Left colon (tissue), 2 donors: Measurements from ENCODE around the gene CLEC14A. TPM values are rescaled to one million over a fixed set of nuclear protein-coding genes. Genes with fewer than 3 reads are reported as not detected.

Source experiments
- ATAC-seq: fragments of 200-7000 bp; cut with Tn5 transposase; one replicate; pipeline ENCODE4 v1.9.1; 2020; ENCODE audit warnings: mild to moderate bottlenecking, moderate library complexity
- DNase-seq, 2 donors: peaks; one replicate each; pipeline ENCODE4 v3.0.0-alpha.2; 2020
- intact Hi-C, 2 donors: fragments of 100-400 bp; cut with DNase I in 1 of 2; cut with micrococcal nuclease in 1 of 2; formaldehyde crosslinking; loops; one replicate each; pipeline versions ENCODE4 v1.11.2 to v1.14.0; 2022; cut with DNase I, micrococcal nuclease
- long read RNA-seq: library from polyadenylated mRNA; unstranded; transcript quantifications from one replicate; pipeline ENCODE4 v2.0.0, GENCODE V29; 2021
- total RNA-seq, 2 donors: library from RNA; stranded (reverse); fragmentation: NEBNext Ultra II Directional; extraction: Animal tissue kit (Norgen Biotek cat#: 25700); gene quantifications; one replicate each; pipeline ENCODE4 v1.2.1, GENCODE V29; 2021
- donor health status: DM: no; HTN: no; CAD: no.
- donor health status: DM: yes; HTN: yes; CAD: no.

Gene CLEC14A, protein sequence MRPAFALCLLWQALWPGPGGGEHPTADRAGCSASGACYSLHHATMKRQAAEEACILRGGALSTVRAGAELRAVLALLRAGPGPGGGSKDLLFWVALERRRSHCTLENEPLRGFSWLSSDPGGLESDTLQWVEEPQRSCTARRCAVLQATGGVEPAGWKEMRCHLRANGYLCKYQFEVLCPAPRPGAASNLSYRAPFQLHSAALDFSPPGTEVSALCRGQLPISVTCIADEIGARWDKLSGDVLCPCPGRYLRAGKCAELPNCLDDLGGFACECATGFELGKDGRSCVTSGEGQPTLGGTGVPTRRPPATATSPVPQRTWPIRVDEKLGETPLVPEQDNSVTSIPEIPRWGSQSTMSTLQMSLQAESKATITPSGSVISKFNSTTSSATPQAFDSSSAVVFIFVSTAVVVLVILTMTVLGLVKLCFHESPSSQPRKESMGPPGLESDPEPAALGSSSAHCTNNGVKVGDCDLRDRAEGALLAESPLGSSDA
- 1 to 10 TPM; 5.8 to 7.7 TPM for total RNA-seq
- long read RNA-seq, transcript CLEC14A-201 (1 exons, 2,267 nt) = major isoform, 40 of 40 reads
- long read RNA-seq, partial matches to known transcripts = 0 of 40 reads
- long read RNA-seq, other reads (novel, unspliced or antisense) = 0 of 40 reads

DNA sequence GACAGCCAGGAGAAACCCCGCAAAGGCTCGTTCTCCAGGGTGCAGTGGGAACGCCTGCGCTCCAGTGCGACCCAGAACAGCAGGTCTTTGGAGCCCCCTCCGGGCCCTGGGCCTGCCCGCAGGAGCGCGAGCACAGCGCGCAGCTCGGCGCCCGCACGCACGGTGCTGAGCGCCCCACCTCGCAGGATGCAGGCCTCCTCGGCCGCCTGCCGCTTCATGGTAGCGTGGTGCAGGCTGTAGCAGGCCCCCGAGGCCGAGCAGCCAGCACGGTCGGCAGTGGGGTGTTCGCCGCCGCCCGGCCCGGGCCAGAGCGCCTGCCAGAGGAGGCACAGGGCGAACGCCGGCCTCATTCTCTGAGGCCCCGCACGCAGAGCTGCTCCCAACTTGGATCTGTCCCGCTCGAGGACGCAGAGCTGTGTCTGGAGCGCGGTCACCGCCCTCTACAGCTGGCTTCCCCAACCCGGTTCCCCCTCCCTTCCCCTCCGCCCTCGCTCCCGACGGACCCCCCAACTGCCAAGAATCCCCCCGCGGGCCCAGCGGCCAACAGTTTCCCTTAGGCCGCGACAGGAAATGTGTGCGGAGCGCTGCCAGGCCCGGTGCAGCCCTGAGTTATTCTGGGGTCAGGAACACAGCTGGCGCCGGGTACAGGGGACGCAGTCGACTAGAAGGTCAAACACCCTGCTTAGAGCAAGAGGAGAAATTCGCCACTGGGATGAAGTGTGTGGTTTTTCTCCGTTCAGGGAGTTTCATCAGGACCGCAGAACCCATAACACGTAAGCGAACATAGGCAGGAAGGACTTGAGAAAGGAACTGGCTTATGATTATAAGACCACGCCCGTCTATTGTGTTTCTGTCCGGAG lies at the start of gene CLEC14A:
Gene CLEC14A (minus strand): TSS at position 421 of the 860 bp plus-strand sequence. CDS start 71 bp downstream, at position 350.
- peak; percentile 8 to 23 for DNase-seq
- intact Hi-C loops = no loop called here
- ATAC-seq = peak; percentile 12

DNA sequence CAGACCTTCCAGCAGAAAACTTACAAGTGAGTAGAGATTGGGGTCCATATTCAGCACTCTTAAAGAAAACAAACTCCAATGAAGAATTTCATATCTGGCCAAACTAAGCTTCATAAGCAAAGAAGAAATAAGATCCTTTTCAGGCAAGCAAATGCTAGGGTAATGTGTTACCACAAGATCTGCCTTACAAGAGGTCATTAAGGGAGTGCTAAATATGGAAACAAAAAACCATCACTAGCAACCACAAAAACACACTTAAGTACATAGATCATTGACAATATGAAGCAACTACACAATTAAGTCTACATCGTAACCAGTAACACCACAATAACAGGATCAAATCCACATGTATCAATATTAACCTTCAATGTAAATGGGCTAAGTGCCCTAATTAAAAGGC lies 47.1 kb upstream of the CLEC14A start:
- no peak for ATAC-seq
- DNase-seq = no peak
- intact Hi-C loops = no loop called here

DNA sequence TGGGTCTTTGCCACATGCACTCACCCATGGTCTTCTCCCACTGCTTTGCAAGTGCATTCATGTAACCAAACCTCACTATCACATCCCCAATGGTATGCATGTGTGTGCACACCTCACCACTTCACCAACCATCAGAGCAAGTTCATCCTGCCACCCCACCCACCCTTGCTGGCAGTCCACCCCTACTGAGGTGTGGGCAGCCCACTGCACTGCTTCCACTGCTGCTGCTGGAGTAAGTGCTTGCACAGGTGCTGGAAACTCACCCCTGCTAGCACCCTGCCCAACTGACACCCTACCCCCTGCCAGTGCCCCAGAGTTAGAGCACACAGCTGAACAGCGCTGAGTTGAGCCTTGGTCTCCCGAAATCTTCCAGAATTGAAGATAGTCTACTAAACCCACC lies 46.1 kb upstream of the CLEC14A start:
- intact Hi-C loops = no loop called here
- ATAC-seq = no peak
- DNase-seq = no peak

DNA sequence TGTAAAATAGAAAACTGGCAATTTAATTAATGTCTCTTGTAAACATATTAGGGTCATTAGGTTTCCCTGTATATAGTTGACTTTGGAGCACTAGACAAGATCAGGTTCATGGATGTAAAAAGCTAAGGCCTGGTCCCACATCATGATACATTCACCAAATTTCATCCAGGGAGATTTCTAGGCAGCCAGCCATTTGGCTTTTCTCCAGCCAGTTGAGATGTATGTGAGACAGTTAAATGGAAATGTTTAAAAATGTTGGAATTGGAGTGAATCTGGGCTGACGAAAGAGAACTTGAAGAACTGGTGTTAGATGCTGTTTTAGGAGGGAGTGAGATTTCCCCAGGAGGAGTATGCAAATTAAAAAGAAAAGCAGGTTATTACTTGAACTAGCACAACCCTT lies 41.8 kb upstream of the CLEC14A start:
- intact Hi-C loops = no loop called here
- ATAC-seq (no peak), DNase-seq (no peak)

DNA sequence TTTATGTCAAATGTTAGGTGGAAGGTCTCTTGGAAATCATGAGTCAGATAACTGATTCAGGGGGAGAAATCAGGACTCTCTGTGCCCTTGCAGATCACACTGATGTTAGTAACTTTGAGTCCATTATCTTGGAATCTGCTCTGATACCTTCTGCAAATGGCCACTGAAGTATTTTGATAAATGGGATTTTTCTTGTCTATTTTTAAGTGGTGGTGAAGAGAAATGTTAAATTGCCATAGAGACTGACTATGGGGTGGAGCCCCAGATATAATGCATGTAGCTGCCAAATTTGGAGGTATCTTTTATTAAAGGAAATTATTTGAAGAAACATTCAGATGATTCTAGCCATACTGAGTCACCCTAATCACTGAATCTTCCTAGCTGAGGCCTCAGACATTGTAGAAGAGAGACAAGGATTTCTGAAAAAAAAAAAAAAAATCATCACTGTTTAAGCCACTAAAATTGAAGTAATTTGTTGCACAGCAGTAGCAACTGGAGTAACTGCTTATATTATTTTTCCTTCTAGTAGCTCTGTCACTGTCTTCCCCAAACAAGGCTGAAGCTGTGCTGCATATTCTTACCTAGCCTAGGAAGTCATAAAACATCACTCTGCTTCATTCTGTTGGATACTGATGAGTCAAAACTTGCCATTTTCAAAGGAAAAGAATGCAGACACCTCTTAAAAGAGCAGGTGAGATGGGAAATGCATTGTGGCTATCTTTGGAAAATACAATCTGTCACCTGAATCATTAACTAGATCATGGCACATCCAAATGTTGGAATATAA lies 36.0 kb upstream of the CLEC14A start:
- intact Hi-C loops = no loop called here
- DNase-seq (no peak), ATAC-seq (no peak)

DNA sequence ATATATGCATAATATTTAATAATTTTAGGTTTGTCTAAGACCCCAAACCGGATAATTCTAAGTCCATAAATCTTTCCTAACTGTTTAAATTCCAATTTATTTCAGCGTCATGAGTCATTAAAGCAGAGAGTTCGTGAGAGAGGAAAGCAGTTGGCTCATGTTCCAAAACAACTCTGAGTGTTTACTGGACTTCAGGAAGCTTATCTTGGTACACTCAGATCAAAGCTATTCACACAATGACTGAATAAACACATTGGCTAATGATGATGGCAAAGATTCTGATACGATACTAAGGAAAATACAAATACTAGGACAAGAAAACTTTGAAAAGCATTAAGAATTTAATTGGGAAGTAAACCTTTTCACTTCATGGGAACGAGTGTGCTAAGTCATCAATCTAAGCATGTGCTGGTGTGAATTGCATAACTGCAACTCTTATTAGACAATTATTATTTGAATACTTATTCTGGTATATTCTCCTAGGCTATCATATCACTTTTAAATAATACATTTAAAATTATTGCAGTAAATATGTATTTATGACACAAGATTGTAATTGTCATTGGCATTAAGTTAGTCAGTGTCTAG lies 34.8 kb upstream of the CLEC14A start:
- ATAC-seq = no peak
- DNase-seq = no peak
- intact Hi-C loops = no loop called here

DNA sequence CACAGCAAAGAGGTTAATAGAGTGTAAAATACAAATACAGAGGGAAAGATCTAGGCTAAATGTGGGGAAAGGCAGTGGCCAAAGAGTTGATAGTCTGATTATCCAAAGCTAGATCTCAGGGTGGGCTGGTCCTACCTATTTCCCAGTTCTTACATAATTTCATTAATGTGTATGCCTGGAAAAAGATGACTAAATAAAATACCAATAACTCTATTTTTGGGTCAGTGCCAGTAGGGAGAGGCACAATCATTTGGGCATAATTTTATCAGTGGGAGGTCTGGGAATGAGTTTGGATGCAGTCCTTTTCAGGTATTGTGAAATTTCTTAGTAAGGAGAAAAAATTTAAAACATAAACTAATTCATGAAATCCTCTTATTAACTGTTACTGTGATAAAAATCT lies 30.6 kb upstream of the CLEC14A start:
- DNase-seq = no peak
- ATAC-seq = no peak
- intact Hi-C loops = no loop called here

DNA sequence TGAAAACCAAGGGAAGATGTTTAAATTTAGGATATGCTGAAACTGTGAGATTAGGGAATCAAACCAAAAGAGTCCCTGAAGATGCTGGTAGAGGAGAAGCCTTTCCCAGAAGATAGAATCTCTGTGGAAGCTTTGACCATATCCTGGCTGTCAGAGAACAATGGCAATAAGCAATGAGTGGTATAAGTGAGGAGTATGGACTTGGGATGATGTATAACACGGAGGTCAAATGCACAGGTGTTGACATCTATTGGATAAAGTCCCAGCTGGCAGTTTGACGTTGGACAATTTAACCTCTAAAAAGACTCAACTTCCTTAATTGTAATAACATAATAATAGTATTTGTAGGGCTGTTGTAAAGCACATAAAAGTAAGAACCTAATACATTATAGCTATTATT lies 30.1 kb upstream of the CLEC14A start:
- intact Hi-C loops = no loop called here
- DNase-seq = no peak
- no peak for ATAC-seq

DNA sequence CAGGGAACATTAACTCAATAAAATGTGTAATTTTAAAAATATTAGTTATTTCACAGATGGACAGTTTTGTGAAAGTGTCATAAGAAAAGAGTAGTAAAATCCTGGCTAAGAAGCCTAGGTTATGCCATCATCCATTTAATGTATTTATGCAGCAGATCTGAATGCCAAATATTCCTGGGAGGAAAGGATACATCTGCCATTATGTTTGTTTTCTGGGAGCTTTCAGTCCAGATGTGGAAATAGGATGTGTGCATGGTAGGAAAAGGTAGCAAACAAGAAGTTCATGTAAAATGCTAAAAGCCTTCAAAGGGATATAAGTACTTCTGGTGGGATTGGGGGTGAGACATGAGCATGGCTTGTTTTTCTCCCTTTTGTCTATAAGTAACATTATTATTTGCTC lies 27.0 kb upstream of the CLEC14A start:
- ATAC-seq (no peak), DNase-seq (no peak)
- intact Hi-C loops = no loop called here

DNA sequence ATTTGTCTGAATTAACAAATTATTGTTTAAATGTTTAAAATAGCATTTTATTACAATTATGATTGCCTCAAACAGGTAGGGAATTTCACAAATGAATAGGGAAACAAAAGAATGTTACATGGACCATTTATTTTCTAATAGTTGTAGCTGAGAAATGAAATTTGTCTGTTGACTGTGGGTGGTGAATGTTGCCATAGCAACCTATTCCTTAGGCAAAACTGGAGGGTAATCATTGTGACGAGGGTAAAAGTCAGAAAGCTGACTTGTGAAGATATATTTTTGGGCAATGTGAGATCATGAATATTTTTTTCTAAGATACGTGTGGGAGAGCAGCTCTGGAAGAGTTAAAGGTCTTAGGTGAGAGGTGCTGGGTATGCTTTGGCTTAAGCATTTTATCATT lies 24.2 kb upstream of the CLEC14A start:
- intact Hi-C loops = no loop called here
- ATAC-seq (no peak), DNase-seq (no peak)

DNA sequence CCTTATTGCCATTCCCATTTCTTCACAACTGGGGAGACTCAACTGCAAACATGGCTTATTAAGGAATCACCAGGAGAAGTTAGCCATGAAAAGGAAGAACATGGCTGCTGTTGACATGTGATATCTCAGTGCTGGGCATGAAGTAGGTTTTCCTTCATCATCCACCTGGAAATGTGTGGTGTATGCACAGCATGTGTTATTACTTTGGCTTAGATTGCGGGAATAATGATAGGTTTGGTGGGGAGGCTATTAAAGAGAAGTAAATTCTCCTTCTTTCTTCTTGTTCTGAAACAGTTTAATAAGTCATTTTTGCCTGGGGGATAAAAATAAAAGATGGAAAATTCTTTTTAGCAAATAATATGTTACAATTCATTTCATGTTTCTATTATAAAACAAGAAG lies 23.7 kb upstream of the CLEC14A start:
- DNase-seq = no peak
- intact Hi-C loops = no loop called here
- ATAC-seq = no peak

DNA sequence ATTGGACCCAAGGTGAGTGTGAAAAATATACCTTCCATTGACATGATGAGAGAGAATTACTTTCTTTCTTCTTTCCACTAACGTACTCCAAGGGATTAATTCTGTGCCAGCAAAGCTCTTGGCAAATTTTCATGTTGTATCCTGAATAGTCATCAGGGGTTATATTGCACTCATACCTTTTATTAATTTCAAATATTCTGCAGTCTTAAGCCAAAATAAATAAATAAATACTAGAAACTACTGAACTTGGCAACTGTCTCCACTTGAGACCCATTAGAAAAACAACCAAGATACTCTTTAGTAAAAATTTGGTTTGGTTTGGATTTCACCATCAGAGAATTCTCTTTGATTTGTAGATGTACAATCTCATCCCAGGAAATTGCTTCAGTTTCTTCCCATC lies 22.1 kb upstream of the CLEC14A start:
- intact Hi-C loops = no loop called here
- ATAC-seq = no peak
- DNase-seq = no peak

DNA sequence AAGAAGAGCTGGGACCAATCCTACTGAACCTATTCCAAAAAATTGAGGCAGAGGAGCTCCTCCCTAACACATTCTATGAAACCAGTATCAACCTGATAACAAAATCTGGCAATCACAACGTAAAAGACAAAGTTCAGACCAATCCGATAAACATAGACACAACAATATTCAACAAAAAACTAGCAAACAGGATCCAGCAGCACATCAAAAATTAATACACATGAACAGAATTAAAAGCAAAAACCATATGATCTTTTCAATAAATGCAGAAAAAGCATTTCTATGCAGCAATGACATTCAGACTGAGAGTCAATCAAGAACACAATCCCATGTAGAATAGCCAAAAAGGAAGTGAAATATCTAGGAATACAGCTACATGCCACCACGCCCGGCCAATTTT lies 7.0 kb upstream of the CLEC14A start:
- ATAC-seq (no peak), DNase-seq (no peak)
- intact Hi-C loops = no loop called here

DNA sequence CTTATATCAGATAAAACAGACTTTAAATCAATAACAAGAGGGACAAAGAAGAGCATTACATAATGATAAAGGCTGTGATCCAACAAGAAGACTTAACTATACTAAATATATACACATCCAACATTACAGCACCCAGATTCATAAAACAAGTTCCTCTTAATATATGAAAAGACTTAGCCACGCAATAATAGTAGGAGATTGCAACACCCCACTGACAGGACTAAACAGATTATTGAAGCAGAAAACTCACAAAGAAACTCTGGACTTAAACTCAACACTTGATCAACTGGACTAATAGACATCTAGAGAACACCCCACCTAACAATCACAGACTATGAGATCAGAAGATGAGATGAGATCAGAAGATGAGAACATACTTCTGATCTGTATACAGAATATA lies 5.7 kb upstream of the CLEC14A start:
- no peak for DNase-seq
- no peak for ATAC-seq
- intact Hi-C loops = no loop called here

DNA sequence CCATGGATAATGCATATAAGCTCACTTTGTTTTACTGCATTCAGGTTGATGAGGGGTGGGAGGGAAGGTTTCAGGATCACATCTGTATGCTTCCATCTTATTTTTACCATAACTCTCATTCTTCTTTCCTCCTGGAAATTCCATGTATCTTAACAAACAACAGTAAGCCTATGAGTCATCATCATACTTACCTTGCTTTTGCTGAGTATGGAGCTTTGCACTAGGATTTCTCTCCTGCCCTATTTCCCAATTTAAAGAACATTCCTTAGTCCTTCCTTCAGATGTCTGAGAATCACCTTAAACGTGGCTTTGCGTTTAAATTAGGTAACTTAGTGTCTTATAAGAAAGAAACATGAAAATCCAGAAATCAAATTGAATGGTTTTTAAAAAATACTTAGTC lies 1.6 kb upstream of the CLEC14A start:
- intact Hi-C loops = no loop called here
- DNase-seq (no peak), ATAC-seq (no peak)

DNA sequence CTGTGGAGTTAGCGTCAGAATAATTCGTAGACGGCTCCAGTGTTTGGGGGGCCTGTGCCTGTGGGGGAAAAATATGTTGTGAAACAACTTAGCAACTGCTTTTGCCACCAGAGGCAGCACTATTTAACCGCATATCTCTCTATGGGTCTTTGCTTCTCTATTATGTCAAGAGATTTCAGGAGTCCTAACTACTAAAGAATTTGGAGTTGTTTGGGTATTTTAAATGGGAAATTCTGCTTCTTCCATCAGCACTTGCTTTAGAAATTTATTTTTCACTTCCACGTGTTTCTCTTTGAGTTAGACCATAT lies 594 bp upstream of the CLEC14A start:
- DNase-seq (no peak), ATAC-seq (no peak)

DNA sequence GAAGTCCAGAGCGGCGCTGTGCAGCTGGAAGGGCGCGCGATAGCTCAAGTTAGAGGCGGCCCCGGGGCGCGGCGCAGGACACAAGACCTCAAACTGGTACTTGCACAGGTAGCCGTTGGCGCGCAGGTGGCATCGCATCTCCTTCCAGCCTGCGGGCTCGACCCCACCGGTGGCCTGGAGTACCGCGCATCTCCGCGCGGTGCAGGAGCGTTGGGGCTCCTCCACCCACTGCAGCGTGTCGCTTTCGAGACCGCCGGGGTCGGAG lies 553 bp downstream of the CLEC14A start:
- no peak for DNase-seq
- ATAC-seq = no peak
- intact Hi-C loops = no loop called here

More for the DNA sequence above, 594 bp upstream of the CLEC14A start:
- intact Hi-C loops = no loop called here

DNA sequence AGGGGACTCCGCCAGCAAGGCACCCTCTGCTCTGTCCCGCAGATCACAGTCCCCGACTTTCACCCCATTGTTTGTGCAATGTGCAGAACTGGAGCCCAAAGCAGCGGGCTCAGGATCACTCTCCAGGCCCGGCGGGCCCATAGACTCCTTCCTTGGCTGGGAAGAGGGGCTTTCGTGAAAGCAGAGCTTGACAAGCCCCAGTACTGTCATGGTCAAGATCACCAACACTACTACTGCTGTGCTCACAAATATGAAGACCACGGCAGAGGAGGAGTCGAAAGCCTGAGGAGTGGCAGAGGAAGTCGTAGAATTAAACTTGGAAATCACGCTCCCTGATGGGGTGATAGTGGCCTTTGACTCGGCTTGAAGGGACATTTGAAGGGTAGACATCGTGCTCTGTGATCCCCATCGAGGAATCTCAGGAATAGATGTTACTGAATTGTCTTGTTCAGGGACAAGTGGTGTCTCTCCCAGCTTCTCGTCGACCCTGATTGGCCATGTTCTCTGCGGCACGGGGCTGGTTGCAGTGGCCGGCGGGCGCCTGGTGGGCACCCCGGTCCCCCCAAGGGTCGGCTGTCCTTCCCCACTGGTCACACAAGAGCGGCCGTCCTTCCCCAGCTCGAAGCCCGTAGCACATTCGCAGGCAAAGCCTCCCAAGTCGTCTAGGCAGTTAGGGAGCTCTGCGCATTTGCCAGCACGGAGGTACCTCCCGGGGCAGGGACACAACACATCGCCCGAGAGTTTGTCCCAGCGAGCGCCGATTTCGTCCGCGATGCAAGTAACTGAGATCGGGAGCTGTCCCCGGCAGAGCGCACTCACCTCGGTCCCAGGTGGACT lies 1.1 kb downstream of the CLEC14A start:
- intact Hi-C loops = no loop called here
- DNase-seq = no peak
- no peak for ATAC-seq
